Adrenal gland (tissue), 12 donors: ENCODE data around the gene WASHC3. TPM values are rescaled to one million over a fixed set of nuclear protein-coding genes. Genes with fewer than 3 reads are reported as not detected.
"Not testable (repeated sequence)": the region's sequence is repeated elsewhere in the genome, so short reads cannot be mapped to it uniquely, and the experiment has no call there.

Experiments used
- DNase-seq, 7 donors: peaks; one replicate each; pipeline ENCODE4 v3.0.0-alpha.2; 2019 to 2020
- H3K27ac ChIP-seq, 5 donors: fragments of 200-600 bp; sonication (generic) in 4 of 5; 1 replicate in 3 of 5; 2 replicates in 2 of 5; pipeline versions ENCODE4 v1.5.1 to v1.8.0; 2016 to 2020; ENCODE audit warnings: mild to moderate bottlenecking in 1 of 5
- H3K27me3 ChIP-seq: fragments of 200-600 bp; 2 replicates; pipeline ENCODE4 v1.8.0; 2021
- H3K36me3 ChIP-seq, 2 donors: fragments of 200-600 bp; replicated peaks in 1 of 2; 1 replicate in 1 of 2; 2 replicates in 1 of 2; pipeline versions ENCODE4 v1.5.1 to v1.8.0; 2018 to 2022
- H3K4me1 ChIP-seq, 2 donors: fragments of 200-600 bp; replicated peaks in 1 of 2; 1 replicate in 1 of 2; 2 replicates in 1 of 2; pipeline versions ENCODE4 v1.5.1 to v1.8.0; 2018 to 2021
- H3K4me3 ChIP-seq, 4 donors: fragments of 200-600 bp; sonication (generic) in 3 of 4; one replicate each; pipeline ENCODE4 v1.5.1; 2016 to 2018
- H3K9me3 ChIP-seq, 3 donors: fragments of 200-600 bp; sonication (generic) in 1 of 3; replicated peaks in 1 of 3; 1 replicate in 2 of 3; 2 replicates in 1 of 3; pipeline versions ENCODE4 v1.5.1 to v1.8.0; 2016 to 2021
- POLR2A ChIP-seq, 2 donors: fragments of 450-650 bp; IDR thresholded peaks; one replicate each; pipeline ENCODE4 v1.6.1; 2017; ENCODE audit warnings: antibody characterized with exemption in 2 of 2, mild to moderate bottlenecking in 2 of 2, moderate library complexity in 1 of 2
- WGBS, 4 donors: extraction: QIAGEN DNeasy Blood & Tissue Kit in 2 of 4; methylation state at CpG; one replicate each; pipeline versions ENCODE4 v1.1.5 to v1.1.7; 2013 to 2017; 5-methylcytosine and 5-hydroxymethylcytosine counted together
- intact Hi-C, 2 donors: fragments of 100-400 bp; cut with DNase I; formaldehyde crosslinking; loops; one replicate each; pipeline versions ENCODE4 v1.14.1 to v1.15.0; 2022 to 2023
- polyA plus RNA-seq, 3 donors: library from polyadenylated mRNA; stranded (reverse); fragments of 200-250 nt in 2 of 3; fragments of 350-450 nt in 1 of 3; fragmentation: Illumina TruSeq in 1 of 3; extraction: RNeasy Lipid Tissue Mini Kit (QIAGEN cat#74804) in 1 of 3; gene quantifications; one replicate each; pipeline ENCODE4 v1.2.3, GENCODE V29; 2013 to 2014
- total RNA-seq, 9 donors: library from RNA; depleted of rRNA in 4 of 9; stranded (reverse); fragments of >200 nt in 4 of 9; fragments of 120-200 nt in 1 of 9; fragmentation: NEBNext Ultra II Directional in 1 of 9; extraction: Animal tissue kit (Norgen Biotek cat#: 25700) in 1 of 9; gene quantifications; one replicate each; pipeline versions ENCODE4 v1.1.0 to v1.2.4, GENCODE V29; 2013 to 2023
- TF ChIP-seq, protein P1 (sequence below), 6 experiments: fragments of 450-650 bp in 4 of 6; fragments of 200-600 bp in 2 of 6; sonication (generic) in 1 of 6; IDR thresholded peaks; 1 replicate in 5 of 6; 2 replicates in 1 of 6; pipeline versions ENCODE4 v1.5.1 to v1.8.0; 2016 to 2021; ENCODE audit warnings: antibody characterized with exemption in 6 of 6, mild to moderate bottlenecking in 2 of 6, moderate library complexity in 1 of 6
- donor health status: healthy with polysubstance abuse.
- donor health status: Bipolar disorder and iron deficiency.
- donor health status: DM: yes; HTN: yes; CAD: no.
- donor health status: DM: no; HTN: no; CAD: no.
- donor health status: DM: no; HTN: no; CAD: no.
- donor health status: DM: yes; HTN: yes; CAD: no.

The WASHC3 gene
- total and polyA plus RNA-seq, 12 donors, result 37.8 to 101 (median 57.6) TPM

DNA sequence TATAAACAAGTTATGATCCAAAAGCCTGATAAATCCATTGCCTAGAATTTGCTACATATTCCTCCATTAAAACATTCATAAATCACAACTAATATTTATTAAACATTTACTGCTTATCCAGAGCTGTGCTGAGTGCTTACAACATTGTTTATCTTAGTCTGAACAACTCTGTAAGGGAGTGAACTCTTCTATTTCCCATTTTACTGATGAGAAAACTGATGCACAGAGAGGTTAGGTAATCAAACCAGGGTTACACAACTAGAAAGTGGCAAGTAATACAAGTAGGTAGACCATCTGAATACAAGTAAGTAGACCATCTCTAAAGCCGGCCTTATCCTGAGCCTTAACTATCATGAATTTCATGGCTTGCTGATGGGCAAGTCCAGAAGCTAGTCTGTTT lies 39.5 kb downstream of the WASHC3 start:
- Histone ChIP-seq H3K36me3 (peaks cover 0 to 10% of the 10 kb centered on the region in 2 donors), H3K4me1 (peaks cover 0 to 6% of the 10 kb centered on the region in 2 donors), H3K4me3 (no peak overlapping the region), H3K9me3 (no peaks in the 10 kb centered on the region), H3K27ac (no peak overlapping the region), H3K27me3 (no peaks in the 10 kb centered on the region)
- intact Hi-C loops, result no loop called here
- 90 to 98% (median 95%) methylated on average over 1 of the region's 1 CpG for WGBS, 4 donors
- no peak for TF ChIP-seq POLR2A (IDR thresholded peaks at IDR 0.05)
- TF ChIP-seq, protein P1, sequence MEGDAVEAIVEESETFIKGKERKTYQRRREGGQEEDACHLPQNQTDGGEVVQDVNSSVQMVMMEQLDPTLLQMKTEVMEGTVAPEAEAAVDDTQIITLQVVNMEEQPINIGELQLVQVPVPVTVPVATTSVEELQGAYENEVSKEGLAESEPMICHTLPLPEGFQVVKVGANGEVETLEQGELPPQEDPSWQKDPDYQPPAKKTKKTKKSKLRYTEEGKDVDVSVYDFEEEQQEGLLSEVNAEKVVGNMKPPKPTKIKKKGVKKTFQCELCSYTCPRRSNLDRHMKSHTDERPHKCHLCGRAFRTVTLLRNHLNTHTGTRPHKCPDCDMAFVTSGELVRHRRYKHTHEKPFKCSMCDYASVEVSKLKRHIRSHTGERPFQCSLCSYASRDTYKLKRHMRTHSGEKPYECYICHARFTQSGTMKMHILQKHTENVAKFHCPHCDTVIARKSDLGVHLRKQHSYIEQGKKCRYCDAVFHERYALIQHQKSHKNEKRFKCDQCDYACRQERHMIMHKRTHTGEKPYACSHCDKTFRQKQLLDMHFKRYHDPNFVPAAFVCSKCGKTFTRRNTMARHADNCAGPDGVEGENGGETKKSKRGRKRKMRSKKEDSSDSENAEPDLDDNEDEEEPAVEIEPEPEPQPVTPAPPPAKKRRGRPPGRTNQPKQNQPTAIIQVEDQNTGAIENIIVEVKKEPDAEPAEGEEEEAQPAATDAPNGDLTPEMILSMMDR (IDR thresholded peaks at IDR 0.05), result no peak
- no peak for DNase-seq

DNA sequence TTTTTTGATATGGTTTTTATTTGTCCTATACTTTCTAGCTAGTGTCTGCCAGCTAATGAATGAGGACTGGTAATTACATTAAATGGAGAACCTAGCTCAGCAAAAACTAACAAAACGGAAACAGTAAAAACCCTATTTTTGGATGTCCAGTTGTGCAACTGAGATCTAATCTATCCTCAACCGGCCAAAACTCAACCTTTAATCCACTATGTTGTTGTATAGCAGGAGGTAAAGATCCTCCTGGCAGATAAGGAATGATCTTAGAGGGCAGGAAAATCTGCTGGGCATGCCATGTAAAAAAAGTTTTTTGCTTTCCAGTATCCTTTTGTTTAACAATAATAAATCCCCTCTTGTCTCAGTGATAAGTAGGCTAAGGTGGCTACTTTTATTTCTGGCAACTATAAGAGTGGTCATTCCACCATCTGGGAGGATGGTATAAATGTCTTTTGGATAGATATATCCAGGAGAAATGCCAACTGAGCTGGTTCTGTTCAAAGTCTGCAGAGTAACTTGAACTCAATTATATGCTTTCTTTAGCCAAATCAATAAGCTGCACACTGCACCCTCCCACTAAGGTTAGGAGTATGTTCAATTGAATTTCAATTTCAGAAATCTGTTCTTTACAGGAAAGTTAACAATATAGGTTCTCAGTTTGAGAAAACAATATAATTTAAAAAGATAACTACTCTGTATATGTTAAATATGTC lies 40.1 kb downstream of the WASHC3 start:
- H3K36me3 ChIP-seq, result peaks cover 0 to 10% of the 10 kb centered on the region in 2 donors
- no peaks in the 10 kb centered on the region for H3K9me3 ChIP-seq
- TF ChIP-seq POLR2A (IDR thresholded peaks at IDR 0.05), result no peak
- TF ChIP-seq, protein P1 (IDR thresholded peaks at IDR 0.05), result no peak
- DNase-seq, result no peak
- WGBS, 4 donors, result 69 to 87% (median 75%) methylated on average over 2 of the region's 2 CpGs
- peaks cover 0 to 6% of the 10 kb centered on the region in 2 donors for H3K4me1 ChIP-seq
- no peak overlapping the region for H3K4me3 ChIP-seq
- intact Hi-C loops, result no loop called here
- no peaks in the 10 kb centered on the region for H3K27me3 ChIP-seq
- H3K27ac ChIP-seq, result no peak overlapping the region

DNA sequence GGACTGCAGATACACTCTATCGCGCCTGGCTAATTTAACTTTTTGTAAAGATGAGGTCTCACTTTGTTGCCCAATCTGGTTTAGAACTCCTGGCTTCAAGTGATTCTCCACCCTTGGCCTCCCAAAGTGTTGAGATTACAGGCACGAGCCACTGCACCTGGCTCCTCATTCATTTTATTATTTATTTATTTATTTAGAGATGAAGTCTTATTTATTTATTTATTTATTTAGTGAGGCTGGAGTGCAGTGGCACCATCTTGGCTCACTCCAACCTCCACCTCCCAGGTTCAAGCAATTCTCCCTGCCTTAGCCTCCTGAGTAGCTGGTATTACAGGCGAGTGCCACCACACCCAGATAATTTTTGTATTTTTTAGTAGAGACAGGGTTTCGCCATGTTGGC lies 43.2 kb downstream of the WASHC3 start:
- H3K27me3 ChIP-seq, intact Hi-C loops, DNase-seq, H3K27ac ChIP-seq, H3K4me1 ChIP-seq, H3K36me3 ChIP-seq, H3K4me3 ChIP-seq, H3K9me3 ChIP-seq: not testable (repeated sequence)
- 94 to 99% (median 98%) methylated on average over 5 of the region's 5 CpGs for WGBS, 4 donors

DNA sequence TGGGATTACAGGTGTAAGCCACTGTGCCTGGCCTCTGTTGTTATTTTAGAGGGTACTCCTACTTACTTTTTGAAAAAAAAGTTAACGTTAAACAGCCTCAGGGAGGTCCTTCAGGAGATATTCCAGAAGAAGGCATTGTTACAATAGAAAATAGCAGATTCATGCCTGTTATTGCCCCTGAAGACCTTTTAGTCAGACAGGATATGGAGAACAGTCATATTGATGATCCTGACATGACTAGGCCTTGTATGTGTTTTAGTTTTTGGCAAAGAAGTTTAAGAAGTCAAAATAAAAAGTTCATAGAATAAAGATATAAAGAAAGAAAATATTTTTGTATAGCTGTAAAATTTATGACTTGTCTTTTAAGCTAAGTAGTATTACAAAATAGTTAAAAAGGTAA lies 45.3 kb downstream of the WASHC3 start:
- Histone ChIP-seq H3K4me3 (no peak overlapping the region), H3K27me3 (no peaks in the 10 kb centered on the region), H3K4me1 (no peaks in the 10 kb centered on the region), H3K9me3 (no peaks in the 10 kb centered on the region), H3K36me3 (peaks cover 0 to 9% of the 10 kb centered on the region in 2 donors), H3K27ac (no peak overlapping the region)
- intact Hi-C loops, result no loop called here
- no peak for DNase-seq
- TF ChIP-seq POLR2A (IDR thresholded peaks at IDR 0.05), result no peak
- TF ChIP-seq, protein P1 (IDR thresholded peaks at IDR 0.05), result no peak
- 58 to 95% (median 88%) methylated on average over 1 of the region's 1 CpG for WGBS, 4 donors
